T-helper 2 cell (primary cell): Measurements from ENCODE around the gene TFB2M.

Experiments
- DNase-seq, 5 experiments: peaks; one replicate each; pipeline versions ENCODE4 v3.0.0 to v3.0.0-alpha.2; 2012 to 2022

TFB2M gene

DNA sequence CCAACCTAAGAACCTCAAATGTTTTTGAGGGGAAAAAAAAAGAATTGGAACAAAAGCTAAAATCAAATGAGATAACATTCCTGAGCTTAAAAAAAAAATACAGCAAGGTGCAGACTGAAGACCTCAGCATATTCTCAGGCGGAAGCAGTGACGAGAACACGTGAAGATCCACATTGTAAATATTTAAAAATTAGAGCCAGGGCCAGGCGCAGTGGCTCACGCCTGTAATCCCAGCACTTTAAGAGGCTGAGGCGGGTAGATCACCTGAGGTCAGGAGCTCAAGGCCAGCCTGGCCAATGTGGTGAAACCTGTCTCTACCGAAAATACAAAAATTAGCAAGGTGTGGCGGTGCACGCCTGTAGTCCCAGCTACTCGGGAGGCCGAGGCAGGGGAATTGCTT is 15.7 kb downstream of the TFB2M start:
- no peak for DNase-seq

GRCh38 chr1:246549665-246550064 is 16.4 kb downstream of the TFB2M start:
- DNase-seq, result no peak

DNA sequence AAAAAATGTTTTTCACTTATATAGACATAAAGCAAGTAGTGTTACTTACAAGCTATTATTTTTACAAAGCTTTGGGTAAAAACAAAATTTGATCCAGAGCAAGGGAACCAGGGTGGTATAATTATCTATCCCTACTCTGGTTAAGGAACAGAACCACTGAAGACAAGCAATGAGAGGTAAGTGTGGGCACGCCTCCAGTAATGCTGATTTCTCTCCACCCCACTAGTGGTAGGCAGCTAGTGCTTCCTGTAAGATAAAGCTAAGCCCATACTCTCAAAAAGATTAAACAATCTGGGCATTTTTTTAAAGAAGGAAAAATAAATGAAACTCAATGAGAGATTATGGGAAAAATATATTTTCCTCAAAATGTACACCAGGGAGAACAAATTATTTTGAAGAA is 22.1 kb downstream of the TFB2M start:
- DNase-seq, result no peak

DNA sequence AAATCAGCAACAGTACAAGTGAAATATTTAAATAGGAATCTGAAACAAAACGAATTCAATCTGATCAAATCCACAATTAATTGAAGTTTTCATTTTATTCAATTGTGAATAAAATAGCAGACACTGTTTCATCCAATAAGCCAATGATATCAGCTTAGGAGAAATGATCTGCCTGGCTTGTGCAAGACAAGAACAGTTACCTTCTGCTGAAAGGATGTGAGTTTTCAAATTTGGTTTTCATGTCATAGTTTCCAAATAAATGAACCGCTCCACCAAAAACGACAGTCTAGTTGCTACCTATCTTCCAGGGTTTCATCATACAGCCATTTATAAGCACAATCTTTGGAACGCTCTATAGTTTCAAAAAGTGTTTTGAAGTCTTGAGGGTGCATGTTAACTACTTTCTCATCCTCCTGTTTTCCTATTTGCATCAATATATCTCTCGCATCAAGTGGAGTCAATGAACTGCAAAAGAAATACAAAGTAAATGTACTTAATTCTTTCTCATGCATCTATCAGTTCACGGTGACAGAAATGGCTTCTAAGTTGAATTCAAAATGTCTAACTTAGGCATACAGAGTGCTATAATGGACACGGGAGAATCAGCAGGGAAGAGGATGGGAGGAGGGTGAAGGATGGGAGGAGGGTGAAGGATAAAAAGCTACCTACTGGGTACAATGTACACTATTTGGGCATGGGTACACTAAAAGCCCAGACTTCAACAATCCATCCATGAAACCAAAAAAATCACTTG is 25.1 kb downstream of the TFB2M start:
- no peak for DNase-seq

DNA sequence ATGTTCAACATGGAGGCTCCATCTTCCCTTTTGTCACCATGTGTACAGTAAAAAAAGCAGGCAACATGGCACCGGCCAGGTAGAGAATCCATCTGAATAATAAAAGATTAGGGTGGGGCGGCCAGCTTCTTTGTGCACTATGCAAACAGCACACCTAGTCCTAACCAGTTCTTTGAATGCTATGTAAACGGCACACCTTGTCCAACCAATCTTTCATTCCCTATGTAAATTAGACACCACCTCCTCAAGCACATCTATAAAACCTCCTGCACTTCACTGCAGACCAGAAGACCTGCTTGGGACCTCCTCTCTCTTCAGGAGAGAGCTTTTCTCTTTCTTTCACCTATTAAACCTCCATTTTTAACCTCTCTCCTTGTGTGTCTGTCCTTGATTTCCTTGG is 28.2 kb downstream of the TFB2M start:
- no peak for DNase-seq

DNA sequence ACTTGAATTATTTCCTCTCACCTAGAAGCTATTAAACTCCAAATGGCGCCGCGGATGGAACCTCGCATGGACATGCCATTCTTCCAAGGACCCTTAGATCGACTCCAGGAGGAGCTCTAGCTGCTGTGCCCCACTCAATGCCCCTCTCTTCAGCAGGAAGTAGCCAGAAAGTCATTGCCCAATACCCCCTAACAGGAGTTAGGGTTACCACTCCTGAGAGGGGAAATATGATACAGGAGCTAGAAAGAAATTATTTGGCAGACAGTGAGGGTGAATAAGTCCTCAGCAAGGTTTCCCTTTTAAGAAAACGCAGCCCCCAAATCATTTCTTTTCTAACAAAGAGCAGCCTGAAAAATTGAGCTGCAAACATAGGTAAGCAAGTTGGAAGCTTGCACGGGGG is 28.6 kb downstream of the TFB2M start:
- no peak for DNase-seq

DNA sequence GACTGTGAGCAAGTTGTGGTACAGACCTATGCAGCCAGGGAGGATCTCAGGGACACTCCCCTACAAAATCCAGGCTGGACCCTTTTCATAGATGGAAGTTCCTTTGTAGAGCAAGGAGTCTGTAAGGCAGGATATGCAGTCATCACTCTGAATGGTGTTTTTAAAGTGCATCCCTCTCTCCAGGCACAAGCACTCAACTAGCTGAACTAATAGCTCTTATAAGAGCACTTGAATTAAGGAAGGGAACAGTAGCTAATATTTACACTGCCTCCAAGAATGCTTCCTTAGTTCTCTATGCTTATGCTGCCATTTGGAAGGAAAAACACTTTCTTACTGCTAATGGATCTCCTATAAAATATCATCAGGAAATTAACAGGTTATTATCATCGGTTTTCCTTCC is 31.9 kb downstream of the TFB2M start:
- DNase-seq, result no peak

DNA sequence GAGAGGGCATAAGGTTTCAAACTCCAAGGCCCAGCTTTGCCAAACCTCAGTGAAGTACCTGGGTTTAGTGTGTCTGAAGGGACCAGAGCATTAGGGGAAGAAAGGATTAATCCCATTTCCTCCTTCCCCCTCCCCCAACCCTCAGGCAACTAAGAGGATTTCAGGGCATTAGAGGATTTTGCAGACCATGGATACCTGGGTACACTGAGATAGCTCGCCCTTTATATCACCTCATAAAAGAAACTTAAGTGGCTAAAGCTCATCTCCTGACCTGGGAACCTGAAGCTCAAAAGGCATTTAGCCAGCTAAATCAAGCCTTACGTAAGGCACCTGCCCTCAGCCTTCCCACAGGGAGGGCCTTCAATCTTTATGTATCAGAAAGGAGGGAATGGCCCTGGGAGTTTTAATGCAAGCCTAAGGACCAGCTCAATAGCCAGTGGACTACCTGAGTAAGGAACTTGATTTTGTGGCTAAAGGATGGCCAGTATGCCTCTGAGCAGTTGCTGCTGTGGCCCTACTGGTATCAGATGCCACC is 32.6 kb downstream of the TFB2M start:
- no peak for DNase-seq

- no peak for DNase-seq
Measured at GRCh38 chr1:246532519-246532918, 33.5 kb downstream of the TFB2M start.

- DNase-seq, result no peak
Measured at GRCh38 chr1:246530482-246530881, 35.6 kb downstream of the TFB2M start.

DNA sequence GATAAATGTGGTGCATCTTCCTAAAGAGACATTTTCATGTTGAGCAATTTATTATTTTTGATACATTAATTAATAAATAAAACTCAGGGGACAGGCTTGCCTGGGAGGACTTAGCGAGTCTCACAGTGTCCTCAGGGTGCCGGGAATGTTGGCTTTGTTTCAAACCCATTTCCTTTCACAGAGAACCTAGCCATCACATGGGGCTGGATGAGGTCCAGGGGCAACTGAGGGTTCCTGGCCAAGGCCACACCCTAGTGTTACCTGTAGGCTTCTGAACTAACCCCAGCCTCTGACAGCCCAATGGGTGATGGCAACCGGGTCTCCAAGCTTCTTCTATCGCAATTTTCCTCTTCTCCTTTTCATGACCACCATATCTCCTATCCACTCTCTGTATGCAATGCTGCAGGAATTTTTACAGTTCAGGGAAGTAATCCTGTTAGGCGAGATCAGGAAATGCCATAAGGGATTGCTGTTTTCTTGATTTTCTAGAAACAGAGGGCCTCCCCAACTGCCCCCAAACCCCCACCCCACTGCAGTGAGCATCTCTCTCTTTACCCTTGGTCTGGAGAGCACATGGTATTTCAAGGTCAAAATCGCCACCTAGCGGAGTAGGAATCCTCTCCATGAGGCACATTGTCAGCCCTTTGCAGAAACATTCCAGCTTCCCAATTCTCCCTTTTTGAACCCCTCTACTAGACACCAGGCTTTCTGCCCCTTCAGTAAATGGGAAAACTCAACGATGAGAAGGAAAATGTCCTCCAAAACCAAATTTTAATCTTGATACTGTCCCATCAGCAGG is 36.9 kb downstream of the TFB2M start:
- no peak for DNase-seq

DNA sequence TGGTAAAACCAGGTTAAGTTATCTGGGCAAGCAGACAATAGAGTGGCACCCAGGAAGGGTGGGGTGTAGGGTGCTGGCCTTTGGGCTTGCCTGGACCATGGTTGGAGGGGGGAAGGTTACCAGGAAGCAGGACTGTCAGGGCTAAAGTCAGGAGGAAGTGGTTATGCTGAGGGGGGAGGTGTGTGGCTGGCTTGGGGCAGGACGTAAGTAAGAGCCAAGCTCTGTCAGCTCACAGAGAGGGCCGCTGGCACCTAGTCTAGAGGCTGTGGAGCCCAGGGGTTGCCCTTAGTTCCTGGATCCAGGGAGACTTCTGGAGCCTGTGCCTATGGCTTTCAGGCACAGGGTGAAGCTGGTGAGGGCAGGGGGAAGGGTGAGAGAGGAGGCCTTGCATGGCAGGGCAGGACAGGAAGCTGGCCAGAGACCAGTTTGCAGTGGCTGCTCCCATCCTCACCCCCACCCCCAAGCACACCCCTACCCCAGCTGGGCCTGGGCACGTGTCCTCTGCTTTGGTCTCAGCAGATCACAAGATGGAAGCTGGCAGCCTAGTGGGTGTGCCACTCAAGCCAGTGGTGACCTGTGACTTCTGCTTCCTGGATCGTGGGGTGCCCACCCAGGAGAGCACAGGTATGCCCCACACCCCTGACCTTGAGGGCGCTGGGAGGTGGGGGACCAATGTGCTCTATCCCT is 38.5 kb downstream of the TFB2M start:
- peak in 1 of 5 experiments; percentile 50 for DNase-seq

GRCh38 chr1:246526915-246527314 is 39.1 kb downstream of the TFB2M start:
- no peak for DNase-seq

DNA sequence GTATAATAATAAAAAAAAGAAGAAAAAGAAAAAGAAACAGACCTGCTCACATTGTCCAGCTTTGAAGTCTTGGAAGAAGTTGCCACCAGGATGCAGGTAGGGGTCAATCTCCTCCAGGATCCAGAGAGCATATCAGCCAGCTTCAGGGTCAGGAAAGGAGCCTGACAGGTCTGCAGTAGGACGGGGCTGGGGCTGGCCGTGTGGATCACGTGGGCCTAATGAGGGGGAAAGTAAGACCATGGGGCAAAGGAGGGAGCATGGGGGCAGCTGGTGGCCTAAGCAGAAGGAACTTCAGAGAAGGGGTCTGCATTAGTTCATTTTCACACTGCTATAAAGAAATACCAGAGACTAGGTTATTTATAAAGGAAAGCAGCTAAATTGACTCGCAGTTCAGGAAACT is 39.7 kb downstream of the TFB2M start:
- no peak for DNase-seq

DNA sequence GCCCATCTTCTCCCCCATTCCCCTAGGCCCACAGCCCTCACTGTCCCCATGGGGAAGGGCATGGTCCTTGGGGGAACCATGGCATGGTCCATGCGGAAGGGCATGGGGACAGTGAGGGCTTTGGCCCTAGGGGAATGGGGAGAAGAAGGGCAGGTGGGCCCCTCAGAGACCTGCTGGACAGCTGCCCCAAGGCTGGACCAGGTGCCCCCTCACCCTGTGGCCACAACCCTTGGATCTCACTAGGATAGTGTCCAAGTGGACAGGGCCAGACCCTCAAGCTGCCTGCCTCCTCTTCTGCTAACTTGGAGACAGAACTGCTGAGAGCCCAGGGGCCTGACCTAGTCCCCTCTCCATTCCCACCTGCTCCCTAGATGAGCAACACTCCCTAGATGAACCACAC is 46.5 kb downstream of the TFB2M start:
- DNase-seq, result no peak

GRCh38 chr1:246518456-246519205 is 47.4 kb downstream of the TFB2M start:
- DNase-seq, result no peak

DNA sequence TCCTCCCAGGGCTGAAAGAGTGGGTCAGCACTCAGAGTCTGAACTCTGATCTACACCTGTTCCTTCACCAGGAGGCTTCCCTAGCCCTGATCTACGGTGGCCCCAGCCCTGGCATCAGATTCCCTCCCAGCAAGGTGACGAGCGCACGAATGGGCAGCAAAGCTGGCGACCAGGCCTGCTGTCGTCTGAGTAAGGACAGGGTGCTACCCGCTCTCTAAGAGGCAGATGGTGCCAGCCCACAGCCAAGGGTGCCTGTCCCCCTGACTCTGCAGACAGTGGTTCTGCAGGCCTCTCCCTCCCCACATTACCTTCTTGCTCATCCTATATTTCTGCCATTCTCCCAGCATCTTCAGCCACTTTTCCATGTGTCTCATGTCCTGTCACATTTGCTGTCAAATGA is 48.7 kb downstream of the TFB2M start:
- DNase-seq, result no peak

DNA sequence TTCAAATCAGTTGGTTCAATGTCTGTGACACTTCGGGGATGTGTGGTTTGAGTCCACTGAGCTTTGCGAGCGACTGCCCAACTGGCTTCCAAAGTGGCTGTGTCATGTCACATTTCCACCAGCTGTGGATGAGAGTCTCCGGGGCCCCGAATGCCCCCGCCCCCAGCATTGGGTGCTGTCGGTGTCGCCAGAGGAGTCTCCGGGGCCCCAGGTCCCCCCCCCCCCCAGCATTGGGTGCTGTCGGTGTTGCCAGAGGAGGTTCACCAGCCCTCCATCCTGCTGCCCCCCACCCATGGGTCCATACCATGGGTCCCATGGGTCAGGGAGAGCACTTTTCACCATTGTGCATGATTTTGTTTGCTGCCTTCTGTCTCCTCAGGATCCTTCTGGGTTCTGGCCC is 49.9 kb downstream of the TFB2M start:
- DNase-seq, result no peak

DNA sequence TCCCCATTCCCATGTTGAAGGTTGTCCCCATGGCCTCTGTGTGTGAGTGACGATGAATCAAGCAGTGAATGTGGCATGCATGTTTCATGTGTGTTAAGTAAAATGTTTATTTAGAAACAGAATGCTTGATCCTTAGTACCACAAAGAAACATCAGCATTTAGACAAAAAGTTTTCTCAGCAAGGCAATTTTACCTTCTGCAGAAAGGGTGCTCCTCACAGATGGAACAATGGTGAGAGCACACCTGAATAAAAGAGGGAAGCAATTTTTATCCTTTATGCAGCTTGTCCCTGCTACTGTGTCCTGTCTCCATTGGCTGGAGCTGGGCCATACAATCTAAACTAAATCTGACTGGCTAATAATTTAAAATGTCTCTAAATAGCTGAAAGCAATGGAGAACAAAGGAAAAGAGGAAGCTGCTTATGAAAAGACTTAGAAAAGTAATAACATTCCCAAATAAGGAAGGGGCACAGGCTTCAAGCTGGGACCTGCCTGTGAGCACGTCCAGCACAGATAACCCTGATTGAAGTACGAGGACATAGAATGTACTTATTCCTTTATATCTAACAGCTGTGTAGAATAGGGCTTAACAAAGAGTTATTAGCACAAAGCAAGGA is 50.6 kb downstream of the TFB2M start:
- DNase-seq, result no peak

DNA sequence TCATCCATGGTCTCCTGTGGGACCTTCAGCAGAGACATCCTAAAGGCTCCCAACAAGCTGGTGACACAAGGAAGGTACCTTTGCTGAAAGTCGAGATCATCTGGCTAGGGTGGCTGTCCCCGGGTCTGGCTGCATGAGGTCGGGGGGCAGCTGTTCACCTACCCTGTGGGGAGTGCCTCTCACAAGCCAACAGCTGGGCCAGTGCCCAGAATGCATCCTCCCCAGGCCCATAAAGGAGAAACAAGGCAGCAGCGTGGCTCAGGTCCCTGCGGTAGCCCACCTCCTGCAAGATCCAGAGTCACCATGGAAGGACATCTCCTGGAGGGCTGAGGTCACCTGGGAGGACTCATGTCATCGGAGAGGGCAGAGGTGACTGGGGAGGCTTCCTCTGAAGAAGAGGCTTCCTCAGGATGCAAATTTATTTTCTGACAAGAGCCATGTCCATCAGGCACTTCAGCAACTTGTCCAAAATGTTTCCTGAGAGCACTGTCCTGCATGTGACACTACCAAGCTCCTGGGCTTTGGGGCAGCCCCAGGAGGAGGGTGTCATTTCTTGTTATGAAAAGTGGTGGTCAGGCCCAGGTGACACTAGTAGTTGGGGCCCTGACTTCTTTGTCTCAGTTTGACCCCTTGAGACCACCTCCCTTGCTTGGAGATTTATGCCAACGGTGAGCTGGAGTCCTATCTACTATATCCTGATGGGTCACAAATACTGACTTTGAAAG is 52.3 kb downstream of the TFB2M start:
- no peak for DNase-seq

GRCh38 chr1:246513041-246513440 is 53.0 kb downstream of the TFB2M start:
- no peak for DNase-seq

GRCh38 chr1:246512635-246513034 is 53.4 kb downstream of the TFB2M start:
- DNase-seq, result no peak
